ENCODE data around the gene CPNE4. TPM values are rescaled to one million over a fixed set of nuclear protein-coding genes. Genes with fewer than 3 reads are reported as not detected.

CPNE4 gene
- total and polyA plus RNA-seq, 2 donors (not counting 3 experiments of a cell fraction or from before 2014, with no cell fraction given): not detected

DNA sequence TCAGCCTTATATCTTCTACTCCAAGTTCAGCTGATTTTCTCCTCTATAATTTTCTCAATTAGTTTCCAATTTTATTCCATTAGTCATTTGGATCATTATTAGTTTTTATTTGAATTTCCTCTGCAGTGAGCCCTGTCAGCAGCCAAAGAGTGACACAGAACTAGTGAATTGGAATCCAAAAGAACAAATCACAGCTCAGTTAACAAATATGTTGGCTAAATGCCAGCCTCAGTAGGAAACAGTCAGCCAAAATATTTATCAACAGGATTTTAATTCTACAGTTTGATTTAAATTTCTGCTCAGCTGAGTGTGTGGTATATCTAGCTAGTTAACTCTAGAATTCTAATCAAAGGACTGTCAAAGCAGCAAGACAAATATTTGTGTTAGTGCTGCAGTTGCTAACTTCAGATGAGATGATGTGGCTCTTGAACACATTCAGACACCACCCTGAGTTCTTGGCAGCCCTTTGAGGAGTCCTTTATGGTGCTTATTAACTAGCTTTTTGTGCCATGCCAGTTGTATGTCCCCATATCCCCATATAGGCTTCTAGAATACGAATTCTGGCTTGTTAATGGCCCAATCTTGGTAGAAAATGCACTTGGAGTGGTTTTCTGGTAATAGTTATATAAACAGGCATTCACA lies 194.5 kb downstream of the CPNE4 start:
- no peak overlapping the region for H3K4me2 ChIP-seq (ENCODE audit: insufficient read depth, low read length)
- no peaks in the 10 kb centered on the region for H3K9me1 ChIP-seq (replicated peaks; ENCODE audit: control insufficient read depth, extremely low read depth, insufficient read depth, low read length)
- ChIA-PET CTCF (no interaction called here), POLR2A (no interaction called here)
- dilution Hi-C loops (cut with MboI; ENCODE audit: extremely low pct_ligation_motif_present, low sequenced_read_pairs): no loop called here
- no peak overlapping the region for H3K27ac ChIP-seq (ENCODE audit: insufficient read depth, low read depth, low read length)
- H3K4me3 ChIP-seq (replicated peaks in 1 of 3; ENCODE audit: insufficient read depth in 1 of 3, low read depth in 1 of 3, low read length in 3 of 3): no peak overlapping the region
- H3K27me3 ChIP-seq (ENCODE audit: control insufficient read depth in 2 of 2, insufficient read depth in 2 of 2, low read length in 2 of 2): no peaks in the 10 kb centered on the region
- no TSS peak for BruUV-seq (replicated peaks)
- no peak overlapping the region for H3K9ac ChIP-seq (replicated peaks; ENCODE audit: extremely low read depth, insufficient read depth, low read length)
- H3K4me1 ChIP-seq (ENCODE audit: control insufficient read depth, extremely low read depth, insufficient read depth, low read length): no peaks in the 10 kb centered on the region
- no peaks in the 10 kb centered on the region for H4K20me1 ChIP-seq (replicated peaks; ENCODE audit: control insufficient read depth, extremely low read depth, insufficient read depth, low read length)
- H3K9me3 ChIP-seq (replicated peaks; ENCODE audit: control insufficient read depth, insufficient read depth, low read length): no peaks in the 10 kb centered on the region
- no peak overlapping the region for H2AFZ ChIP-seq (ENCODE audit: low read depth, low read length)
- DNase-seq (ENCODE audit: low read depth, low spot score) (no peak), FAIRE-seq (no peak)
- intact Hi-C loops (cut with micrococcal nuclease): no loop called here
- no peaks in the 10 kb centered on the region for H3K79me2 ChIP-seq (ENCODE audit: control insufficient read depth, insufficient read depth, low read length)
- H3K36me3 ChIP-seq (ENCODE audit: control insufficient read depth in 2 of 2, extremely low read depth in 1 of 2, insufficient read depth in 2 of 2, low read length in 2 of 2): no peaks in the 10 kb centered on the region
- TF ChIP-seq JUN (IDR thresholded peaks at IDR 0.05; ENCODE audit: borderline replicate concordance, insufficient read depth, insufficient read length, low read depth) (no peak), FOS (IDR thresholded peaks at IDR 0.05; ENCODE audit: borderline replicate concordance, insufficient read depth, low read length) (no peak)

DNA sequence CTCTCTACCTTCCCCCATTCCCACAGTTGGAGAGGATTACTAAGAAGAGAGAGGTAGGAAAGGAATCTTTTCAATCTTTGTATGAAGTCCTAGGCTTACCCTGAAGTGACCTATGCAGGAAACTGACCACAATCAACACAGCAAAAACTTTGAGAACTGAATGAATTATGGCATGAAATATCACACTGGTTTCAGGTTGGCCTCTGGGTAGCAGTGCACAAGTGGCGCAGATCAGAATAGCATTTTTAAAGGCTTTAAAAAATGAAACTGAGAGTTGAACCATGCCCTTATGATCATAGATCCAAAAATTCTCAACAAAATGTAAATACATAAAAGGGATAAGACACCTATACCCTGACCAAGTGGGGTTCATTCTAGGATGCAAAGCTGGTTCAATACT lies 198.9 kb downstream of the CPNE4 start:
- DNase-seq (ENCODE audit: low read depth, low spot score): no peak
- TF ChIP-seq EZH2 (IDR thresholded peaks at IDR 0.05; ENCODE audit: borderline replicate concordance, low read depth, low read length, severe bottlenecking) (no peak), GATA2 (IDR thresholded peaks at IDR 0.05; ENCODE audit: insufficient read depth, insufficient read length, low read depth, low read length) (no peak), MYC (IDR thresholded peaks at IDR 0.05; ENCODE audit: low read depth, low read length) (no peak), FOS (IDR thresholded peaks at IDR 0.05; ENCODE audit: borderline replicate concordance, insufficient read depth, low read length) (no peak), POLR2A (IDR thresholded peaks at IDR 0.05; ENCODE audit: low read depth, low read length) (no peak), JUN (IDR thresholded peaks at IDR 0.05; ENCODE audit: borderline replicate concordance, insufficient read depth, insufficient read length, low read depth) (no peak), POLR2AphosphoS5 (IDR thresholded peaks at IDR 0.05; ENCODE audit: insufficient read depth, low read depth, low read length) (no peak)
- TF ChIP-seq, protein P1, sequence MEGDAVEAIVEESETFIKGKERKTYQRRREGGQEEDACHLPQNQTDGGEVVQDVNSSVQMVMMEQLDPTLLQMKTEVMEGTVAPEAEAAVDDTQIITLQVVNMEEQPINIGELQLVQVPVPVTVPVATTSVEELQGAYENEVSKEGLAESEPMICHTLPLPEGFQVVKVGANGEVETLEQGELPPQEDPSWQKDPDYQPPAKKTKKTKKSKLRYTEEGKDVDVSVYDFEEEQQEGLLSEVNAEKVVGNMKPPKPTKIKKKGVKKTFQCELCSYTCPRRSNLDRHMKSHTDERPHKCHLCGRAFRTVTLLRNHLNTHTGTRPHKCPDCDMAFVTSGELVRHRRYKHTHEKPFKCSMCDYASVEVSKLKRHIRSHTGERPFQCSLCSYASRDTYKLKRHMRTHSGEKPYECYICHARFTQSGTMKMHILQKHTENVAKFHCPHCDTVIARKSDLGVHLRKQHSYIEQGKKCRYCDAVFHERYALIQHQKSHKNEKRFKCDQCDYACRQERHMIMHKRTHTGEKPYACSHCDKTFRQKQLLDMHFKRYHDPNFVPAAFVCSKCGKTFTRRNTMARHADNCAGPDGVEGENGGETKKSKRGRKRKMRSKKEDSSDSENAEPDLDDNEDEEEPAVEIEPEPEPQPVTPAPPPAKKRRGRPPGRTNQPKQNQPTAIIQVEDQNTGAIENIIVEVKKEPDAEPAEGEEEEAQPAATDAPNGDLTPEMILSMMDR (IDR thresholded peaks at IDR 0.05; ENCODE audit: extremely low read depth in 1 of 2, insufficient read depth in 1 of 2, low read depth in 1 of 2, low read length in 2 of 2): no peak
- TF ChIP-seq, protein P2, sequence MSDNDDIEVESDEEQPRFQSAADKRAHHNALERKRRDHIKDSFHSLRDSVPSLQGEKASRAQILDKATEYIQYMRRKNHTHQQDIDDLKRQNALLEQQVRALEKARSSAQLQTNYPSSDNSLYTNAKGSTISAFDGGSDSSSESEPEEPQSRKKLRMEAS (IDR thresholded peaks at IDR 0.05; ENCODE audit: insufficient read depth, insufficient read length): no peak

More for the DNA sequence above, 198.9 kb downstream of the CPNE4 start:
- POLR2A ChIA-PET: no interaction called here
- no peak for FAIRE-seq
- Histone ChIP-seq H2AFZ (ENCODE audit: low read depth, low read length) (no peak overlapping the region), H3K36me3 (ENCODE audit: control insufficient read depth in 2 of 2, extremely low read depth in 1 of 2, insufficient read depth in 2 of 2, low read length in 2 of 2) (no peaks in the 10 kb centered on the region), H3K4me3 (replicated peaks in 1 of 3; ENCODE audit: insufficient read depth in 1 of 3, low read depth in 1 of 3, low read length in 3 of 3) (no peak overlapping the region), H3K79me2 (ENCODE audit: control insufficient read depth, insufficient read depth, low read length) (no peaks in the 10 kb centered on the region), H3K9me1 (replicated peaks; ENCODE audit: control insufficient read depth, extremely low read depth, insufficient read depth, low read length) (no peaks in the 10 kb centered on the region), H3K4me1 (ENCODE audit: control insufficient read depth, extremely low read depth, insufficient read depth, low read length) (no peaks in the 10 kb centered on the region), H3K27me3 (ENCODE audit: control insufficient read depth in 2 of 2, insufficient read depth in 2 of 2, low read length in 2 of 2) (no peaks in the 10 kb centered on the region), H4K20me1 (replicated peaks; ENCODE audit: control insufficient read depth, extremely low read depth, insufficient read depth, low read length) (no peaks in the 10 kb centered on the region), H3K9ac (replicated peaks; ENCODE audit: extremely low read depth, insufficient read depth, low read length) (no peak overlapping the region), H3K4me2 (ENCODE audit: insufficient read depth, low read length) (no peak overlapping the region), H3K9me3 (replicated peaks; ENCODE audit: control insufficient read depth, insufficient read depth, low read length) (no peaks in the 10 kb centered on the region), H3K27ac (ENCODE audit: insufficient read depth, low read depth, low read length) (no peak overlapping the region)
- dilution Hi-C loops (cut with MboI; ENCODE audit: extremely low pct_ligation_motif_present, low sequenced_read_pairs): no loop called here
- CTCF ChIA-PET: no interaction called here
- no TSS peak for BruUV-seq (replicated peaks)
- intact Hi-C loops (cut with micrococcal nuclease): no loop called here

All from endothelial cell of umbilical vein (primary cell).